GM18868 (cell line): ENCODE measurements around the gene SLC22A16.
"Not testable (repeated sequence)": the region's sequence is repeated elsewhere in the genome, so short reads cannot be mapped to it uniquely, and the experiment has no call there.

Experiments used
- ATAC-seq: cut with Tn5 transposase; IDR thresholded peaks from one replicate; pipeline ENCODE4 v1.9.1; 2021; ENCODE audit warnings: mild to moderate bottlenecking, moderate library complexity; ENCODE audit not compliant: unreplicated experiment

The SLC22A16 gene, protein sequence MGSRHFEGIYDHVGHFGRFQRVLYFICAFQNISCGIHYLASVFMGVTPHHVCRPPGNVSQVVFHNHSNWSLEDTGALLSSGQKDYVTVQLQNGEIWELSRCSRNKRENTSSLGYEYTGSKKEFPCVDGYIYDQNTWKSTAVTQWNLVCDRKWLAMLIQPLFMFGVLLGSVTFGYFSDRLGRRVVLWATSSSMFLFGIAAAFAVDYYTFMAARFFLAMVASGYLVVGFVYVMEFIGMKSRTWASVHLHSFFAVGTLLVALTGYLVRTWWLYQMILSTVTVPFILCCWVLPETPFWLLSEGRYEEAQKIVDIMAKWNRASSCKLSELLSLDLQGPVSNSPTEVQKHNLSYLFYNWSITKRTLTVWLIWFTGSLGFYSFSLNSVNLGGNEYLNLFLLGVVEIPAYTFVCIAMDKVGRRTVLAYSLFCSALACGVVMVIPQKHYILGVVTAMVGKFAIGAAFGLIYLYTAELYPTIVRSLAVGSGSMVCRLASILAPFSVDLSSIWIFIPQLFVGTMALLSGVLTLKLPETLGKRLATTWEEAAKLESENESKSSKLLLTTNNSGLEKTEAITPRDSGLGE

DNA sequence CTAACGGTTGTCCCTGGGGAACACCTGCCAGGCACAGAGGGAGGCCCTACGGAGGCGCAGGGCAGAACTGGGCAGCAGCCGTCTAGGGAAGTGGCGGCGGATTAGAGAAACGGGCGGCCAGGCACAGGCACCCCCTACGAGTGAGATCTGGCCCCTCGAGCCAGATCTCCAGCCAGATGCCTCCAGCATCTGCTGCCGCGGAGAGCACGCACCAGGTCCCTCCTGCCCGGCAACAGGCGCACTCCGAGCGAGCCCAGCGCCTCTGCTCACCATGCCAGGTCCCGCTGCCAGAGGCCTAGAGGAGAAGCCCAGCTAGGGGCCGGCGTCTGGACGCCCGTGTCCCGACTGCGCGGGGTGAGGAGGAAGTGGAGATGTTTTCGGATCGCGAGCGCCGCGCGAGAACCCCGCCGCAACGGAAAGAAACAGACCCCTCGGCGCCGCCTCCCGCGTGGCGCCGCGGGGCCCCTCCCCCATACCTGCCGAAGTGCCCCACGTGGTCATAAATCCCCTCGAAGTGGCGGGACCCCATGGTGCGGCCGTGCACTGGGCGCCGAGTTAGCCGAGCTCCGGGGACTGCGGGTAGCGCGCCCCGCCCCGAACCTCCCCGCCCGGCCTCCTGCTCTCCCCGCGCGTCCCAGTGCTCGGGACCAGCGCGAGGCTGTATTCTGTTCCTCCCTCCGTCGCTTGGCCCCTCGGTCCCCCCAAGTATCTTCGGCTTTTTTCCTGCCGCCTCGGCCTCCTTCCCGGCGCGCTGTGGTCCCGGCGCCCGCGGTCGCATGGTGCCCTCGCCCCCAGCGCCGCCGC is at the start of gene SLC22A16:
SLC22A16 (minus strand) TSS at position 568 of the 804 bp plus-strand sequence; CDS start at position 529, 39 bp downstream.
- ATAC-seq = no peak

DNA sequence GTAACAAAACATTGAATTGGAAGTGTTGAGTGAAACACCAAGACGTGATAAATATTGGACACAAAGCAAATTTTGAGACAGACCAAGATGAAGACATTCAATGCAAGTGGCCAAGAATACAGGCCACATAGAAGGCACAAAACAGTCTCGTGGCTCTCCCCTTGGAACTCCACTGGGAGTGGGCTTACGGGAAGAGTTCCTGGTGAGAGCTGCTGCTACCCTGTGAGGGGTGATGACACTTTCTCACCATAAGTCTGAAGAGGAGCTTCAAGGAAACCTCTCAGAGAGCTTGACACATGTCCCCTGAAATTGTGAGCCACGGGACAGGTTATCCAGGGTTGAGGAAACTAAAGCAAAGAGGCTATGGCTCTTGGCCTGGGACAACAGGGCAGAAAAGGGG is 48.6 kb upstream of the SLC22A16 start:
- ATAC-seq = no peak

DNA sequence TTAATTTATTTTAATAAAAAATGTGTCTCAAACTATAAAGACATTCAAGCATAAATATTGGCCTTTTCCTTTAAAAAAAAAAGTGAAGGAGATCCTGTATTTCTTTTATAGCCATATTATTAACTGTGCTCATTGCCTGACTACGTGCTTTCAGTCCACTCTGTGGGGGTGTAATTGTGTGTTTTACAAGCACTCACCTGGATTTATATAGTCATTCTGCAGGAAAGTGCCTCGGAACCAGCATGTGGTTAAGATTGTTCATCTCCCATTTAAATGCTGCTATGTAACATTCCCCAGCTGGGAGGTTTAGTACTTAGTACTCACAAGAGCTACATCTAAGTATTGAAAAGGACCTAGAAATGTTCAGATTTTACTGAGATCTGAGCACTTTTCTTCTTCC is 47.9 kb upstream of the SLC22A16 start:
- no peak for ATAC-seq

DNA sequence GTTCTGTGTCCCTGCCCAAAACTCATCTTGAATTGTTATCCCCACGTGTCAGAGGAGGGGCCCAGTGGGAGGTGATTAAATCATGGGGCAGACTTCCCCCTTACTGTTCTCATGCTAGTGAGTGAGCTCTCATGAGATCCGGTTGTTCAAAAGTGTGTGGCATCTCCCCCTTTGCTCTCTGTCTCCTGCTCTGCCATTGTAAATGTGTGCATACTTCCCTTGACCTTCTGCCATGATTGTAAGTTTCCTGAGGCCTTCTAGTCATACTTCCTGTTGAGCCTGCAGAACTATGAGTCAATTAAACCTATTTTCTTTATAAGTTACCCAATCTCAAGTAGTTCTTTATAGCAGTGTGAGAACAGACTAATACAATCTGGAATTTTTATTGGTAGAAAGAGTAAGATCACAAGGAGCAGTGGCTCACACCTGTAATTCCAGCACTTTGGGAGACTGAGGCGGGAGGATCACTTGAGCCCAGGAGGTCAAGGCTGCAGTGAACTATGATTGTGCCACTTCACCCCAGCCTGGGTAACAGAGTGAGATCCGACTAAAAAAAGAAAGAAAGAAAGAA is 47.1 kb upstream of the SLC22A16 start:
- no peak for ATAC-seq

DNA sequence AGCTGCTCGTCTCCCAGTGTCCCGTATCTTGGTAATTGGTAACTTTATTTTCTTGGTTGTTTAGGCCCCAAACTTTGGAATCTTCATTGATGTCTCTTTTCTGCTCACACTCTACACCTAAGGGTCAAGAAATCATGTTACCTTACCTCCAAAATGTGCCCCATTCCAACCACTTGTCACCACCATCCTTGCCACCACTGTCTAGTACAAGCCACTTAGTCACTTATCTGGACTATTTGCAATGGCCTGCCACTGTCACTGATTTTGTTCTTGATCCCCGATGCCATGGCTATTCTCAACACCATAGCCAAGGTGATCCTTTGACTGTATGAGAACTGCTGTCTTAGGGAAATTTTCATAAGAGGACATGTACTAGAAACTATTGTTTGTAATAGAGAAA is 46.0 kb upstream of the SLC22A16 start:
- ATAC-seq = no peak

DNA sequence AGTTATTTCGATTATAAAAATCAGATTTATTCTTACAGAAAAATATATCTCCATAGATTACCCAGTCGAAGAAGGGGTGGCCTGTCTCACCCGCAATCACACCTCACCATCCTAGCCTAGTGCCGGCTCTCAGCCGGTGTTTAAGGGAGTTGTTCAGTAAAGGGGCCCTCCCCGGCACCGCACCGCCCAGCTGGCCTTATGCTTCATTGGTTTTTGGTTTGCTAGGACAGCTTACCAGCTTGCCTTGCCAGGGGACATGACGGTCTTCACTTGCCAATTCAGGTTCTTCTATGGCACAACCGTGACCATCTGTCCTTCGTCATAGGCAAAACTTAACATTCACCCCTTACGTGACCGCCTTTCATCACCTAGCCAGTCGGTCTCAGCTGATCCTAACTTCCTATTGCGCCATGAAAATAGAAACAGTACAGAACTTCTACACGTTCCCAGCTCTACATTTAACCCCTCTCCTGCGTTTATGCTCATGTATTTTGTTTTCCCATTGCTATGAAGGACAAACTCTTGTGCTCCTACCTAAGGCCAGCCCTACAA is 44.7 kb upstream of the SLC22A16 start:
- ATAC-seq = no peak

DNA sequence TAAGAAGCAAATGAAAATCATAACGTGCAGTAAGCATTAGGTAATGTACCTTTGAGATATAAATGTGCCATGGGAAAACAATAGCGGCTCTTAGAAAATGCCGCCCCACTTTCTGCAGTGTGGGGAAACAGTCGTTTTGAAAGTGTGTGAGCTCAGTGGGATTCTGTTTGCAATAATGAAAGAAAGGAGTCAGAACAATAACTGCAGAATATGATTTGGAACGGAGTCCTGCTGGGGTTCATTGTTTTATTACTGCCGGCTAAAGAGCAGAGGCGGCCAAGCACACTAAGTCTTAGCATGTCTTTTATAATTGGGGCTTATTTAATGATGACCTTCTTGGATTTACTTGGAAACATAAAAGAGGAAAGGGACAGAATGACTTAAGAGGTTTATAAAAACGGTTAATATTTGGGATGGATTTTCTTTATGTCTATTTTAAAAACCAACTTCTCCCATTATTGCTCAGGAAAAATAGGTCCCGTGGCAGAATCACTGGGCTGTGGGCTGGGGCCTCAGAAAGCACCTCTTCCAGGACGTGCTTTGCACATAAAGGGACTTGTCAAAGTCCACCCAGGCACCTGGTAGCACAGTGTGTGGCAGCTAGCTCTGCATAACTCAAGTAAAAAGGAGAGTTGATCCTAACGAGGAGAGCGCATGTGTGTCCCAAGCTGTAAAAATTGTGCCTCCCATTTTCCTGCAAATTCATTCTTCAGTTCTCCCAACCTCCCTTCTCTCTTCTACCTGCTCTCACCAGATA is 44.0 kb upstream of the SLC22A16 start:
- ATAC-seq = no peak

DNA sequence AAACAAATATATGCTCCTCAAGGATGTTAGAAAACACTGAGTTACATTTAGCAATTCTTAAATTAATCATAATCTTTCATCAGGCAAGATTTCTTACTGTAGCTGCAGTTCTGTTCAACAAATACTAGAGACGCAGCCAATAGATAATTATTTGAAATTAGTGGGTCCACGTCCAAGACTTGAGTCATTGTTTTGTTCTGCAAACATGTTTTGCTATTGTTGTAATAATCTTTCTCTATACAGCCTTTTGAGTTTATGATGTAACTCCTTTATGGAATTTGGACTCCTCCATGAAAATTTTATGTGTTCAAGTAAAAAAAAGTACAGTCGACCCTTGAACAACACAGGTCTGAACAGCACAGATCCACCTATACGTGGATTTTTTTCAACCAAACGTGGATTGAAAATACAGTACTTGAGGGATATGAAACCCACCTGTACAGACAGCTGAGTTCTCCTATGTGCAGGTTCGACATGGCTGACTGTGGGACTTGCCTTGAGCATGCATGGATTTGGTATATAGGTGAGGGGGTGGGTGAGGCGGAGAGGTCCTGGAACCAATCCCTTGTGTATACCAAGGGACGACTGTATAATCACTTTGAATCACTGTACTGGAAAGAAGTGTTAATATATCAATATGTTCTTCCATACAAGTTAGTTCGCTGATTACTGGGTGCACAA is 41.3 kb upstream of the SLC22A16 start:
- ATAC-seq = no peak

DNA sequence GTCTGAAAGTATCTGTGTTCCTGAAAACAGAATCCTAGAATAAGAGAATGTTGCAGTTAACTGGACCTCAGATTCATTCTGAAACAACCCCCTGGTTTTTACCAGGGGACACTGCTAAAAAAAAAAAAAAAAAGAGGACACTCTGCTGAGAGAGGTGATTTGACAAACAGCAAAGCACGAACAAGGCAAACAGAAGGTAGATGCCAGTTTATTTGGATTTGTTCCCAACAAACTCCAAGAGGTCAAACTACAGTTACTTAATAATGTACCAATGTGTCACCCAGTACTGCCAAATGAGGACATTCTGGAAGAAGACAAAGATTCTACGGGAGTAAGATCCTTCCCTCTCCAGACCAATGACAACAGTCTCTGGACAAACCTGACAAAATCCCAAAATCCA is 40.6 kb upstream of the SLC22A16 start:
- ATAC-seq = no peak

DNA sequence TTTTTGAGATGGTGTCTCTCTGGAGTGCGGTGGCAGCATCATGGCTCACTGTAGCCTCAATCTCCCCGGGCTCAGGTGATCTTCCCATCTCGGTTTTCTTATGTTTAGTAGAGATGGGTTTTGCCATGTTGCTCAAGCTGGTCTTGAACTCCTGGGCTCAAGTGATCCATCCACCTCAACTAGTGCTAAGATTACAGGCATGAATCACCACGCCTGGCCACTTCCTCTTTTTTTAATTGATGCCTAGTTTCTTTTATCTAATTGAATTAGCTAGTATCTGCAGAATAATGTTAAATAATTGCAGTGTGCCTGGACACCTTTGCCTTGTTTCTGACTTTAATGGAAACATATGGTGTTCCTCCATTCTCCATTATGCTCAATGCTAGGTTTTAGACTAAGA is 38.4 kb upstream of the SLC22A16 start:
- no peak for ATAC-seq

DNA sequence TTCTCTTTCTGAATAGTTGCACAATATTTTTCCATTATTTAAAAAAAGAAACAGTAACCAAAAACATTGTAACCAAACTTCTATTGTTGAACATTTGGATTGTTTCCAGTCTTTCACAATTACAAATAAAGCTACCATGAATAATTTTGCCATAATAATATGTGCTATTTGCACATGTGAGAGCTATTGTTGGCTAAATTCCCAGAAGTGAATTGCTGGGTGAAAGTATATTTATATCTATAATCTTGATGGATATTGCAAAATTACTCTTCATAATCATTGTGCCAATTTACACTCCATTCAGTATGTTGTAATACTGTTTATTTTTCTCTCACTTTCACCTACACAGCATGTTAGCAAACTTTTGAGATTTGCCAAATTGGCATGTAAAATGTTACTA is 36.6 kb upstream of the SLC22A16 start:
- no peak for ATAC-seq

DNA sequence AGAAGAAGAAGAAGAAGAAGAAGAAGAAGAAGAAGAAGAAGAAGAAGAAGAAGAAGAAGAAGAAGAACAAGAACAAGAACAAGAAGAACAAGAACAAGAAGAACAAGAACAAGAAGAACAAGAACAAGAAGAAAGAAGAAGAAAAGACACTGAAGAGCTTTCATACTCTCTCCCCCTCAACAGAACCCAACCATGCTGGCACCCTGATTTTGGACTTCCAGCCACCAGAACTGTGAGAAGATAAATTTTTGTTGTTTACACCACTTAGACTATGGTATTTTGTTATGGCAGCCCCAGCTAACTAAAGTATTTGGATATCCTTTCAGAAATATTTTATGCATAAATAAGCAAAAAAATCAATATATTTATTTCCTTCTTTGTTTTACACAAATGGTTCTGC is 36.1 kb upstream of the SLC22A16 start:
- ATAC-seq = not testable (repeated sequence)

DNA sequence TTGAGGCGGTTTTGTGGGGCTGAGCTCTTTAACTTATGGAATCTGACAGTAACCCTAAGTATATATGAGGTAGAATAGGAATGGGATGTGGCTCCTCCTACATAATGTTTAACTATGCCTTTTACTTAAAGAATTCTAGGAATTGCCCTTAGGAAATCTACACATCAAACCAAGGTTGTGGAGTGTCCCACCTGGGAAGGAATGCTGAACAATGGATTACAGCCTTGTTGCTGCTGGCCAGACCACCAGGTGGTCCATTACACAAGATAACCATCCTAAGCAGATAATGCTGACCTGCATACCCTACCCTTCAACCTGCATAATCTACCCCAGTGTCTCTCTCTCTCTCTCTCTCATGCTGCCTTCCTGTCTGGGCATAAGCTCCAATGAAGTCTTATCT is 35.0 kb upstream of the SLC22A16 start:
- no peak for ATAC-seq

DNA sequence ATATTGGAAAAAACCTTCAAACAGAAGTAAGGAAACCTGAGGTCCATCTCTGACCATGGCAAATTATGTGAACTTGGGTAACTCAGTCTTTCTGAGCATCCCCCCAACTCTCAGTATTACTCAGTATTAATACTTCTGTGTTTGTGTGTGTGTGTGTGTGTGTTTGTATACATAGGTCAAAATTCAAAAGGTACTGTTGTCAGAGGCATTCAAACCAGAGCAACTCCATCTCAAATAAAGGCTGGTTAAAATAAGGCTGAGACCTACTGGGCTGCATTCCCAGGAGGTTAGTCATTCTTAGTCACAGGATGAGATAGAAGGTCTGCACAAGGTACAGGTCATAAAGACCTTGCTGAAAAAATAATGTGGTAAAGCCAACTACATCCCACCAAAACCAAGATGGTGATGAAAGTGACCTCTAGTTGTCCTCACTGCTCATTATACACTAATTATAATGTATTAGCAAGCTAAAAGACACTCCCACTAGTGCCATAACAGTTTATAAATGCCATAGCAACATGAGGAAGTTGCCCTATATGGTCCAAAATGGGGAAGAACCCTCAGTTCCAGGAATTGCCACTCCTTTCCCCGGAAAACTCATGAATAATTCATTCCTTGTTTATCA is 33.3 kb upstream of the SLC22A16 start:
- no peak for ATAC-seq

DNA sequence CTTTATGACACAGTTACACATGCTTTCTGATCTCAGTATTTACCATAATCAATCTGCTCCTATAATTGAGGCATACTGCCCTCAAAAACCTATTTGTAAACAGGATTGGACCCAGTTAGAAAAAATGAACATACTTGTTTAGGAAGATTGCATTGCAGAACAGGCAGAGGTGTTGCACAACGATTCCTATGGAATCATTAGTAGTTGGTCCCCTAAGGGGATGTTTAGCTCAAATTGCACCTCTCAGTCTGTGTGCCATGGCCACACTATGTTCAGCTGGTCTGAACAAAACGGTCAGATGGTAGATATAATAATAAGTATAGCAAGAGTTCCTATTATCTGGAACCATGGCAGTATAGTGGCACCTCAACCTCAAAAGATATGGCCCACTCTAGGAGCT is 28.5 kb upstream of the SLC22A16 start:
- ATAC-seq = not testable (repeated sequence)

DNA sequence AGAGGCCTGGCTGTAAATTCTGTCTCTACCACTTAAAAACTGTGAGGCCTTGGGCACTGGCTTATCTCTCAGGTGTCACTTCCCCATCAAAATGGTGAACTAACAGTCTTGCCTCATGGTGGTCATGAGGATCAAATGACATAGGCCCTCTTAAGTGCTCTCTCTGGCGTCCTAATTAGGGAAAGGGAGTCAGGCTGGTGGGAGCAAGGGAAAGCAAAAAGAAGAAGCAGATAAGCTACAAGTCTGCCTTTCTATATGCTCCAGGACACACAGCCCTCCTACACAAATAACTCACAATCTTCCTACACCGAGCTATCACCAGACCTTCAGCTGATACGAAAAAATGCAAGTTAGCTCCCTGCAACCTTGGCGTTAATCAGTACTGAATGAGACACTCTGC is 19.5 kb upstream of the SLC22A16 start:
- ATAC-seq = no peak

DNA sequence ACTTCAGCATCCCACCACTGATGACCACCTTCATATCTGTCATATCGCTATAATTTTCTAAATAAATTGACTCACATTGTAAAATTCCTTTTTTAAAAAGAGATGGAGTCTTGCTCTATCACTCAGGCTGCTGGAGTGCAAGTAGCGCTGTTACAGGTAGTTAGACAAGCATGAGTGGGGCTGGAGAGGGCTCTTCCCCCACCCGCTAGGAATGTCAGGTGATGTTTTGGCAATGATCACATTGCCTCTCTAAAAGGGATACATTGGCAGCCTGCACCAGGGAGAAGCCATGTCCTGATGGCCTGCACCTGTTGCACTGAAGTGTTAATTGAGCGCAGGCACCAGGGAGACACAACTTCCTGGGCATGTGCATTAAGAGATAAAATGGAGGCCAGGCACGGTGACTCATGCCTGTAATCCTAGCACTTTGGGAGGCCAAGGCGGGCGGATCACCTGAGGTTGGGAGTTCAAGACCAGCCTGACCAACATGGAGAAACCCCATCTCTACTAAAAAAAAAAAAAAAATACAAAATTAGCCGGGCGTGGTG is 16.9 kb upstream of the SLC22A16 start:
- ATAC-seq = no peak

DNA sequence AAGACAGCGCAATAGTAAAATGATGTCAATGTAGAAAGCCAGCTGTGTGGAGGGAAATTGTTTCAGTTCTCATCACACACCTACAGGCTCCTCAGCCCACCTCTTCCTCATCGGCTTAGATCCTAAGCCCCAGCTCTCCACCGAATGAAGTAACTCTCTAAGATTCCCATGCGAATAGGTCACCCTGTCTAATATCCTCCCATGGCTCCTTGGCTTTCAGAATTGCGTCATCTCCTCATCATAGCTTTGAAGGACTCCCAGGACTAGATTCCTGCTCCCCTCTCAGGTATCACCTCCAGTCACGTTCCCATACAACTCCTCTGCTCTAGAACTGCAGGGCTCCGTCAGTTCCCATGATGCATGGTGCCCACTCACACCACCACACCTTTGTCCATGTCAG is 16.2 kb upstream of the SLC22A16 start:
- ATAC-seq = no peak

DNA sequence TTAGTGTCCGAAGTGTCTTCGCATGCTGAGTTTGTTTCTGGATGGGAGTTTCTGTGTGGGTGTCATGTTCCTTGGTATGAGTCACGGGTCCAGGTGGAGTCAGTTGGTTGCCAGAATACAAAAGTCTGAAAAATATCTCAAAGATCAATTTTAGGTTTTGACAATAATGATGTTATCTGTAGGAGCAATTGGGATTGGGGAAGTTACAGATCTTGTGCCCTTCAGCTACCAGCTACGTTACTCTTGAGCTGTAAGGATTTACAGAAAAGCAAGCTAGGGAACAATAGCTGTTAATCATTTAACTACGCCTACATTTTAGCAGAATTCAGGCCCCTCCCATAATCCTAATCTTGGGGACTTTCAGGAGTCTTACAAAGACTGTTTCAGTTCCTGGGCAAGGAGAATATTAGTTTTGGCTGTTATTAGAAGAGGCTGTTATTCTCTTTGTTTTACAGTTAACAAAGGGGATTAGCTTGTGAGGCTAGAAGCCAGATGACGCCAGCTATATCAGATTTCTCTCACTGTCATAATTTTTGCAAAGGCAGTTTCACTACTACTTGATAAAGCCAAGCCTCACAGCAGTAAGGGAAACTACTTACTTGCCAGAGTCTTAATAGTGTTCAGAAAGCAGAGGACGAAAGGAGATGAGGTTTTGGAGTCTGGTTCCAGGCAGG is 15.4 kb upstream of the SLC22A16 start:
- no peak for ATAC-seq
